PC-3 (cell line): ENCODE measurements around the gene CXADR. TPM values are rescaled to one million over a fixed set of nuclear protein-coding genes. Genes with fewer than 3 reads are reported as not detected.
A peak's percentile ranks its signal among the peaks of the same experiment; 100 is the strongest.

Source experiments
- ATAC-seq: fragments of 200-7000 bp; cut with Tn5 transposase; 2 replicates; pipeline ENCODE4 v1.9.1; 2020; ENCODE audit warnings: mild to moderate bottlenecking, moderate library complexity
- BruUV-seq: library from RNA; stranded (reverse); fragments of 400-500 nt; replicated peaks from 2 replicates; lab custom pipeline; 2021; lab: Mats Ljungman, UMichigan
- CTCF ChIA-PET: fragments of 300-600 bp; sonication (Branson Sonifier 250); formaldehyde crosslinking; loops from one replicate; lab custom pipeline; 2022; ENCODE audit warnings: antibody characterized with exemption; lab: Charles Lee
- POLR2A ChIA-PET: fragments of 300-600 bp; sonication (Branson Sonifier 250); formaldehyde crosslinking; loops from one replicate; lab custom pipeline; 2022; ENCODE audit warnings: antibody characterized with exemption; ENCODE audit not compliant: unreplicated experiment; lab: Charles Lee
- DNase-seq: peaks from one replicate; pipeline ENCODE4 v3.0.0-alpha.2; 2015
- H2AFZ ChIP-seq: fragments of 300-600 bp; sonication (generic); 2 replicates; pipeline ENCODE4 v1.6.0; 2016; ENCODE audit warnings: antibody characterized with exemption, low read length
- H3F3A ChIP-seq: fragments of 300-600 bp; sonication (generic); one replicate; pipeline ENCODE4 v1.6.0; 2017; ENCODE audit warnings: antibody characterized with exemption, low read length, control low read depth, mild to moderate bottlenecking; ENCODE audit not compliant: unreplicated experiment
- H3K27ac ChIP-seq: fragments of 300-600 bp; sonication (generic); 2 replicates; pipeline ENCODE4 v1.5.1; 2016; ENCODE audit warnings: mild to moderate bottlenecking, low read length
- H3K27me3 ChIP-seq: fragments of 300-600 bp; sonication (generic); 2 replicates; pipeline ENCODE4 v1.6.1; 2016; ENCODE audit warnings: low read length, mixed read lengths
- H3K36me3 ChIP-seq: fragments of 300-600 bp; sonication (generic); 2 replicates; pipeline ENCODE4 v1.6.1; 2016; ENCODE audit warnings: low read depth, mixed run types, low read length, mixed read lengths
- H3K4me1 ChIP-seq: fragments of 300-600 bp; sonication (generic); 2 replicates; pipeline ENCODE4 v1.5.1; 2016; ENCODE audit warnings: low read length; ENCODE audit not compliant: insufficient read depth
- H3K4me2 ChIP-seq: fragments of 300-600 bp; sonication (generic); 2 replicates; pipeline ENCODE4 v1.6.0; 2016; ENCODE audit warnings: low read length
- H3K4me3 ChIP-seq: fragments of 300-600 bp; sonication (generic); 2 replicates; pipeline ENCODE4 v1.5.1; 2016; ENCODE audit warnings: mild to moderate bottlenecking, low read length, mixed read lengths
- H3K79me2 ChIP-seq: fragments of 300-600 bp; sonication (generic); 2 replicates; pipeline ENCODE4 v1.6.1; 2017; ENCODE audit warnings: low read length, mixed read lengths
- H3K9ac ChIP-seq: fragments of 300-600 bp; sonication (generic); 2 replicates; pipeline ENCODE4 v1.6.0; 2016; ENCODE audit warnings: mild to moderate bottlenecking, low read length
- H3K9me2 ChIP-seq: fragments of 300-600 bp; sonication (generic); replicated peaks from 2 replicates; pipeline ENCODE4 v1.6.1; 2016; ENCODE audit warnings: mixed run types, low read length, mixed read lengths
- H3K9me3 ChIP-seq: fragments of 300-600 bp; sonication (generic); 2 replicates; pipeline ENCODE4 v1.6.1; 2016; ENCODE audit warnings: low read length, mixed read lengths
- H4K20me1 ChIP-seq: fragments of 300-600 bp; sonication (generic); 2 replicates; pipeline ENCODE4 v1.6.1; 2016; ENCODE audit warnings: low read length, mixed read lengths
- EZH2 ChIP-seq: fragments of 300-600 bp; sonication (generic); IDR thresholded peaks from one replicate; pipeline ENCODE4 v1.6.1; 2017; ENCODE audit warnings: antibody characterized with exemption, mild to moderate bottlenecking, low read length; ENCODE audit not compliant: unreplicated experiment
- EZH2phosphoT487 ChIP-seq: fragments of 300-600 bp; sonication (generic); IDR thresholded peaks from 2 replicates; pipeline ENCODE4 v1.6.1; 2018; ENCODE audit warnings: mild to moderate bottlenecking, antibody characterized with exemption, low read length, borderline replicate concordance
- intact Hi-C: fragments of 100-400 bp; cut with micrococcal nuclease; formaldehyde crosslinking; loops from 2 replicates; pipeline ENCODE4 v1.9.0; 2023
- total RNA-seq: library from RNA; depleted of rRNA; stranded (reverse); fragments of >200 nt; gene quantifications from 2 replicates; pipeline ENCODE4 v1.2.3, GENCODE V29; 2014
- TF ChIP-seq, protein P1 (sequence below): fragments of 300-600 bp; sonication (generic); conservative IDR thresholded peaks from 2 replicates; pipeline ENCODE4 v1.5.1; 2017; ENCODE audit warnings: antibody characterized with exemption, low read depth, mild to moderate bottlenecking, low read length

The CXADR gene
- total RNA-seq, 1 experiment from 2014 or later, result 11.2 TPM

DNA sequence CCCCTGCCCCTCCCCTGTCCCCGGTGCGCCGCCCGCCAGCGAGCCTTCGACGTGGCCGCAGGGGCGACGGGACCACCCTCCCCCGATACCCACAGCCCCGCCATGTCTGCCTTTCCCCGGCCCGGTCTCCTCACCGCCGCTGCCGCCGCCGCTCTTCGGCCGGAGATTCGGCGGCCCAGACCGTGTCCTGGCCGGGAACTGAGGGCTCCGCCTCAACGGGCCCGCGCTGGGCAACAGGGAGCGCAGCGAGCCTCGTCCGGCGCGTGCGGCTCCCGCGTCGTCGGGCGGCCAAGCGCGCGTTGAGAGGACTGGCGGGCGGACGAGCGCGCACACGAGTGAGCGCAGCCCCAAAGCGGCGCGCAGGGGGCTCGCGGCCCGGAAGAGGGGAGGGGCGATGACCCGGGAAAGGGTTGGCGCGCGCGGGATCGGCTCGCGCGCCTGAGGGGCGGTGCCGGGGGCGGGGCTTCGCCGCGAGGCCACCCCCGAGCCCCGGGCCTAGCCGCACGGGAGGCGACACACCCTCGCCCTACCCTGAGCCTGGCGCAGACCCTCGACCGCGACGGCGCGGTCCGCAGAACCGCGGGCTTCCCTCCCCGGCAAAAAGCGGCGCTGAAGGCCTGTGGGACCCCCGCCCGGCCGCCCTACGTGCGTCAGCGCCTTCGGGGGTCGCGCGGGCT is 99.9 kb downstream of the CXADR start, which contains the start of gene BTG3:
TSS of gene BTG3 (minus strand) at position 337 of the 677 bp plus-strand sequence. CDS start 3,757 bp downstream, outside the sequence.
- POLR2A ChIA-PET, result no interaction called here
- Histone ChIP-seq H3K4me3 (peak within 1 kb of the TSS; percentile 69), H3K4me1 (peaks cover 20% of the 10 kb centered on the region), H2AFZ (peak within 1 kb of the TSS; percentile 73), H3K4me2 (peak within 1 kb of the TSS; percentile 84), H3K27me3 (no peaks in the 10 kb centered on the region; the same call in 1 of the 2 replicates), H3K27ac (peak within 1 kb of the TSS; percentile 12), H3K9me3 (no peaks in the 10 kb centered on the region), H4K20me1 (no peaks in the 10 kb centered on the region), H3K36me3 (no peaks in the 10 kb centered on the region), H3F3A (no peaks in the 10 kb centered on the region), H3K9me2 (no peaks in the 10 kb centered on the region), H3K79me2 (peaks cover 22% of the 10 kb centered on the region), H3K9ac (peak within 1 kb of the TSS; percentile 38)
- DNase-seq (peak; percentile 50), ATAC-seq (peak; percentile 37)
- TF ChIP-seq EZH2phosphoT487 (peak; percentile 68), EZH2 (no peak)
- TF ChIP-seq, protein P1, sequence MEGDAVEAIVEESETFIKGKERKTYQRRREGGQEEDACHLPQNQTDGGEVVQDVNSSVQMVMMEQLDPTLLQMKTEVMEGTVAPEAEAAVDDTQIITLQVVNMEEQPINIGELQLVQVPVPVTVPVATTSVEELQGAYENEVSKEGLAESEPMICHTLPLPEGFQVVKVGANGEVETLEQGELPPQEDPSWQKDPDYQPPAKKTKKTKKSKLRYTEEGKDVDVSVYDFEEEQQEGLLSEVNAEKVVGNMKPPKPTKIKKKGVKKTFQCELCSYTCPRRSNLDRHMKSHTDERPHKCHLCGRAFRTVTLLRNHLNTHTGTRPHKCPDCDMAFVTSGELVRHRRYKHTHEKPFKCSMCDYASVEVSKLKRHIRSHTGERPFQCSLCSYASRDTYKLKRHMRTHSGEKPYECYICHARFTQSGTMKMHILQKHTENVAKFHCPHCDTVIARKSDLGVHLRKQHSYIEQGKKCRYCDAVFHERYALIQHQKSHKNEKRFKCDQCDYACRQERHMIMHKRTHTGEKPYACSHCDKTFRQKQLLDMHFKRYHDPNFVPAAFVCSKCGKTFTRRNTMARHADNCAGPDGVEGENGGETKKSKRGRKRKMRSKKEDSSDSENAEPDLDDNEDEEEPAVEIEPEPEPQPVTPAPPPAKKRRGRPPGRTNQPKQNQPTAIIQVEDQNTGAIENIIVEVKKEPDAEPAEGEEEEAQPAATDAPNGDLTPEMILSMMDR, result no peak
- BruUV-seq, result no TSS peak
- intact Hi-C loops, result no loop called here
- CTCF ChIA-PET, result no interaction called here

DNA sequence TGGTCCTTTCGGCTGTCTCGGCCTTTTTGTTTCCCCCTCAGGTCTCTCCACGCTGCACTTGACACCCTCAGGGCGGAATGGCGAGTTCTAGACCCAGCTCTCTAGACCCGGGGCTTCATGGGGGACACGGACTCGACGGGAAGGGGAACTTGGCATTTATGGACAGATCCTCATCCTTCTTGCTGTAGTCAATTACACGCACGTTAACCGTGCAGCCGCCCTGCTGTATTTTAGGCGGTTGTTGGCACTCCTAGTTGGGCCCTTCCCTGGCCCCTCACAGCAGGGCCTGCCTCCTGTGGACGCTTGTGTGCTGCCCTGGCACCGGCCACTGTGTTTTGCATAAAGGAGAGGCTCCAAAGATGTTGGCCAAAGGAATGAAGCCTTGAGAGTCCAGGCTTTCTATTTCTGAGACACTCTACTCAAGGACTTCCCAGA is 100.4 kb downstream of the CXADR start:
- intact Hi-C loops, result no loop called here
- peak overlapping the region; percentile 73; the same call in 1 of the 2 replicates for H2AFZ ChIP-seq
- no TSS peak for BruUV-seq
- TF ChIP-seq EZH2, result no peak
- no peak for TF ChIP-seq EZH2phosphoT487
- TF ChIP-seq, protein P1, result no peak
- peaks cover 22% of the 10 kb centered on the region for H3K79me2 ChIP-seq
- peaks cover 14% of the 10 kb centered on the region for H3K4me1 ChIP-seq
- no peaks in the 10 kb centered on the region for H3K9me2 ChIP-seq
- H3K4me3 ChIP-seq, result peak overlapping the region; percentile 69; the same call in 1 of the 2 replicates
- peak overlapping the region; percentile 84 for H3K4me2 ChIP-seq
- H4K20me1 ChIP-seq, result no peaks in the 10 kb centered on the region
- H3K9ac ChIP-seq, result no peak overlapping the region
- H3K27ac ChIP-seq, result no peak overlapping the region
- no peaks in the 10 kb centered on the region for H3F3A ChIP-seq
- H3K9me3 ChIP-seq, result no peaks in the 10 kb centered on the region
- H3K27me3 ChIP-seq, result peaks cover 5% of the 10 kb centered on the region; the same call in 1 of the 2 replicates
- H3K36me3 ChIP-seq, result no peaks in the 10 kb centered on the region
- no peak for DNase-seq
- ATAC-seq, result no peak
- POLR2A ChIA-PET, result no interaction called here
- CTCF ChIA-PET, result no interaction called here

DNA sequence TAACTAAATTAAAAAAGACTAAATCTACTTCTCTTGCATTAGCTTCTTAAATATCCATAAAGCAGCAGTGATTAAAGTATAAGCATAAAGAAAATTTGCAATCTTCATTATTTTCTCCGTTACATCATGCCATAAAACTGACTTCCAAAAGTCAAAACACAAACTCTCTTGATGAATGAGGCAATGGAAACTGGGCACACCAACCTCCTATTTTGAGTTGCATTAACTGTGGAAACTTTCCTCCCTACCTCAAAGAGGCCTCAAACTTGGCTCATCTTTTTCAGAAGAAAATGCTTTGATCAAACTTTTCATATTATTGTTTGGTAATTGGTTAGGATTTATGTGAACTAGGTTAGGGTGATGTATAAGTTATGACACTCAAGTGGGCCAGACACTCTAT is 104.0 kb downstream of the CXADR start:
- no peak overlapping the region for H2AFZ ChIP-seq
- no peak overlapping the region for H3K27ac ChIP-seq
- no peaks in the 10 kb centered on the region for H3K9me3 ChIP-seq
- H3K4me2 ChIP-seq, result no peak overlapping the region
- ATAC-seq (no peak), DNase-seq (no peak)
- no TSS peak for BruUV-seq
- no peaks in the 10 kb centered on the region for H4K20me1 ChIP-seq
- no peaks in the 10 kb centered on the region for H3K36me3 ChIP-seq
- no peaks in the 10 kb centered on the region for H3F3A ChIP-seq
- no peaks in the 10 kb centered on the region for H3K9me2 ChIP-seq
- ChIA-PET CTCF (no interaction called here), POLR2A (no interaction called here)
- TF ChIP-seq, protein P1, result no peak
- TF ChIP-seq EZH2phosphoT487, result no peak
- no peak for TF ChIP-seq EZH2
- no peak overlapping the region for H3K4me3 ChIP-seq
- H3K27me3 ChIP-seq, result peaks cover 13% of the 10 kb centered on the region; the same call in 1 of the 2 replicates
- intact Hi-C loops, result no loop called here
- H3K9ac ChIP-seq, result no peak overlapping the region
- H3K79me2 ChIP-seq, result no peaks in the 10 kb centered on the region
- H3K4me1 ChIP-seq, result no peaks in the 10 kb centered on the region
